GOT3 (cell line): Measurements from ENCODE around the gene INAFM1.

ENCODE experiments used
- DNase-seq: peaks from one replicate; lab custom pipeline; 2025; ENCODE audit warnings: mixed read lengths; lab: John Stamatoyannopoulos, UW

INAFM1 gene

DNA sequence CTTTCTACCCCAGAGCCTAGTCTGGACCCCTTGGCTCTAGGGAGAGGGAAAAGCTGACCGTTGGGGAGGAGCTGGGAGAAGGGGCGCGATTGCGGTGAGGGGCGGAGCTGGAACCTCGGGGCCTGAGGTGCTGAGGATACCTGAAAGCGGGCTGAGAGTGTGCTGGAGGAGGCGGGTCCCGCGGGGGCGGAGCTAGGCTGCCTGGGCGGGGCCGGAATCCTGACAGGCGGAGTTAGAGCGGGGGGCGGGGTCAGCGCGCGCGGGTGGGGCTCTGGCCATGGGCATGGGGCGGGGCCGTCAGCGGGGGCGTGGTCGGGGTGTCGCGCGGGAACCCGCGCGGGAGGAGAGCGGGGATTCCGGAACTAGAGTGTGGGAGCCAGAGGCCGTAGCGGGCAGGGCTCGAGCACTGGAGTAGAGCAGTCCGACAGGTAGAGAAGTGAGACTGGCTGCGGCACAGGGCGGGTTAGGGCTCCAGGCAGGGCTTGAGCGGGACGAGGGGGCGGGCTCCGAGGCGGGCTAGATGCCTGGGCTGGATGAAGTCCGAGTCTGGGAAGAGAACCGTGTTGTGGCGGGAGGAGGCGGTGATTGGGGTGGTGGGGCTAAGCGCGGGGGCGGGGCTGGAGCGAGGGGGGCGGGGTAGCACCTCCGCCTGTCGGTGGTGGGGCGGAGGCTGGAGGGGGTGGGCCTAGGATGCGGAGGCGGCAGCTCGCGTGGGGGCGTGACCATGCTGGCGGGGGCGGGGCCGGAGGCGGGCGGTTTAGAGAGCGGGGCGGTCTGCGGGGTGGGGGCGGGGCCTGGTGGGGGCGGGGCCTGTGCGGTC lies at the start of gene INAFM1:
Gene INAFM1, plus strand, starts transcription at position 815 of the 820 bp plus-strand sequence. CDS start 35 bp downstream, outside the sequence.
- peak; percentile 92 for DNase-seq

- peak; percentile 66 for DNase-seq
Measured at GRCh38 chr19:47225746-47226425, 48.8 kb upstream of the INAFM1 start.

DNA sequence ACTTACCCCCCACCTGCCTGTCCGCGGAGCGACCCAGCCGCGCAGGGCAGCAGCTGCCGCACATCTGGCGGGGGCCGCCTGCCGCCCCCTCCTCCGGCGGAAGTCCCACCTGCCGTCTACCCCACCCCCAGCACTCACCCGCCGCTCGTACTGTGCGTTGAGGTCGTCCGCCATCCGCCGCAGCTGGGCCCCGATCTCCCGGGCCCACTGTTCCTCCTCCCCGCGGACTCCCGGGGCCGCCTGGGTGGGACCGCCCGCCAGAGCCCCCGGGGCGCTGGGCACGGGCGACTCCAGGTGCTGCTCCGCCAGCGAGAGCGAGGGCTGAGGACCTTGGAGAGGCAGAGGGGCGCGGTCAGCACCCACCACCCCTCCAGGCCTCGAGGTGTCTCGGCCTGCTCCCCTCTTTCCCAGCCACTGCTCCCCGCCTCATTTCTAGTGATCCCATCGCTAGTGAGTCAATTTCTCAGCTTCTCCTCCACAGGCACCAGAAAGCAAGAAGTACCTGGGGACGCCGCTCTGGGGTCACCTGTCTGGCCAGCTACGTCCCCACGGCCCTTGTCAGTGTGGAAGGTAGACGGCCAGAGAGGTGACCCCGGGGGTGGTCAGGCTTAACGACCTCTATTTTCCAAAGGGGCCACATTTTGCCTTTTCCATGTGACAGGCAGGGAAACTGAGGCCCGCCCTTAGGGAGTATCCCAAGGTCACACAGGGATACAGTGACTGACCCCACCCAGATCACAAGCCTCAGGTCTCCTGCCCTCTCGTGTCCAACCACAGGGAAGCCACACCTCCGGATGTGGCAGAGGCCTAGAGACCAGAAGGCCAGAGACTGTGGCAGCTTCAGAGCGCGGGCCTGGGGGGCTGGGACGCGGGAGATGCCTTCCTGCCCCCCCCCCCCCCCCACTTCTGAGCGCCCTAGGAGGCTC lies 48.0 kb upstream of the INAFM1 start:
- DNase-seq = no peak

- peak; percentile 48 for DNase-seq
Measured at GRCh38 chr19:47227352-47228167, 47.1 kb upstream of the INAFM1 start.

DNA sequence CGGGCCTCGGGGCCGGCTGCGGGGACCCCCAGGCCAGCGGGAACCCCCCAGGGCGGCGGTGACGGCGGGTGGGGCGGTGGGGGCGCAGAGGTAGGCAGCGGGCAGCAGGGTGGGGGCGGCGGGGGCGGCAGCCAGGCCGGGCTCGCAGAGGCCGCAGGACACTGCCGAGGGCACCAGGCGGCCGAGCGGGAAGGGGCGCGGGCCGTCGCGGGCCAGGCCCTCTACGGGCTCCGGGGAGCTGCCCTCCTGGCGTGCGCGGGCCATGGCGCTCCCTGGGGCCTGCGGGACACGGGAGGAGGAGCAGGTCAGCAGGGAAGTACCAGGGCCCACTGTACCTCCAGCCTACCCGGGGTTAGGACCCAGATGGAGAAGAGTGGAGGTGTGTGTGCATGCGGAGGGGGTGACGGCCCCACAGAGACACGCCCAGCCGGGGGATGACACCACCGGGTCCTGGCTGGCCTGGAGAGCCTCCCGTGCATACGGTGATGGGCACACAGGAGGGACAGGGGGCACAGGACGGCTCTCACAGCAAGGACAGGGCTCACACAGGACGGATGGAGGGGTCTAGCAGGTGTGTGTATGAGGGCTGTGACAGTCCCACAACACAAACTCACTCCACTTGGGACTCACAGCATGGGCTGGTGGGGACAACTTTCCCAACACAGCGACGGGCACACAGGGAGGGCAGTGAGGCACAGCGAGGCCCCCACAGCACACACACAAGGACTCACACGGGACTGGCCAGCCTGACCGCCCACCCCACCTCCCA lies 46.3 kb upstream of the INAFM1 start:
- DNase-seq = peak; percentile 50

GRCh38 chr19:47228937-47229675 lies 45.6 kb upstream of the INAFM1 start:
- no peak for DNase-seq

GRCh38 chr19:47229676-47230053 lies 45.0 kb upstream of the INAFM1 start:
- DNase-seq = no peak

GRCh38 chr19:47230054-47230920 lies 44.4 kb upstream of the INAFM1 start:
- no peak for DNase-seq

GRCh38 chr19:47230921-47231214 lies 43.8 kb upstream of the INAFM1 start, which contains the start of gene BBC3:
Gene BBC3, minus strand, starts transcription at chr19:47231199. Its CDS starts 2,768 bp downstream, at chr19:47228431.
- no peak for DNase-seq

- peak; percentile 63 for DNase-seq
Measured at GRCh38 chr19:47231215-47232054, 43.2 kb upstream of the INAFM1 start.

DNA sequence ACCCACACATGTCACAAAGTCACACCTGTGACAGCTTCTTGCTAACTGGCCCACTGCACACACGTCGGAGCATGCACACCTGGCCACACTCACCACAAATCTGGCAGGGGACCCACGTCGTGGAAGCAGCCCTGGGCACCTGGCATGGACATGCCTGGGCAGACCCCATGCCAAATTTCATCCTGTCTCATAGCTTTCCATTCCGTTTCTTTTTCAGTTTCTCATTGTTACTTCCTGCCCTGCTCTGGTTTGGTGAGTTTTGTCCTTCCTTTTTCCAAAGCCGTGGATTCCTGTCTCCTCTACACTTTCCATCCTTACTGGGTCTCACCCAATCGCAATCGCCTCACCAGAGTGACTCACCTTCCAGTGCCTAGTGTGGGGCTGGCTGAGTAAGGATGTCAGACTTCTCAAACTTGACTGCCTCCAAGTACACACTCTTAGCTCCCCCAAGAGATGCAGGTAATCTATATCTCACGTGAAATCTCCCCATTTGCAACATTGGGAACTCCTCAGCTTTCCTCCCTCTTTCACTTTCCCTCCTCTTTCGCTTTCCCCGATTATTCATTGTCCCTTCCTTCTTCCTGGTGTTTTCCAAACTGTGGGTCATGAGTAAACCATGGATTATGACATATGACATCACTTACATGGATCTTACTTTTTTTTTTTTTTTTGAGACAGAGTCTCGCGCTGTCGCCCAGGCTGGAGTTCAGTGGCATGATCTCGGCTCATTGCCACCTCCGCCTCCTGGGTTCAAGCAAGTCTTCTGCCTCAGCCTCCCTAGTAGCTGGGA lies 42.1 kb upstream of the INAFM1 start:
- DNase-seq = peak; percentile 24

- no peak for DNase-seq
Measured at GRCh38 chr19:47236072-47236675, 38.5 kb upstream of the INAFM1 start.

- DNase-seq = no peak
Measured at GRCh38 chr19:47239152-47239551, 35.5 kb upstream of the INAFM1 start.

DNA sequence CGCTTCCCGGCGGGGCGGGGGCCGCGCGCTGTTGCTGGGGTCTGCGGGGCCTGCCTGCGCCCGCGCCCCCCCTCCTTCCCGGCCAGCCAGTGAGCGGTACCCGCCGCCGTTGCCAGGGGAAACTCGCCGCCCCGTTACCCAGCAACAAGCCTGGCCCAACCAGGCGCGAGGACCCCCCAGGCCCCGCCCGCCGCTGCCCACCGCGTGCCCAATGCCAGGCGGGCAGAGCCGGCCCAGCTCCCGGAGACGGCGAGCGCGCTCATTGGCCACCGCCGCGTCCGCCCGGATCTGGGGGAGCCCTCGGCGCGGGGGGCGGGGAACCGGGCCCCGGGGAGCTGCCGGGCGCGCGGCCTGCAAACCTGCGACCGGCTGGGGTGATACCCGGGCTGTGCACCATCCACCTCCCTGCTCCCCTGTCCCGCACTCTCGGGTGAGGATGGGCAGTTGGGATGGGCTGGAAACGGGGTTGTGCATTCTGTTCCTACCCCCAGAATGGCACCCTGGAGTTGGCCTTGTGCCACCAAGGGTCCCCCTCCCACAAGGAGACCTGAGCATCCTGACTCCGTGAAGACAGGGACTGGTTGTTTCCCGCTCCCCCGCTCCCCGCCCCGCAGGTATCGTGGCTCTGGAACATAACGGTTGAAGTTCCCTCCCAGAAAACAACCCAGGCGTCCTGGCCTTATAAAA lies 34.9 kb upstream of the INAFM1 start:
- DNase-seq = no peak

- no peak for DNase-seq
Measured at GRCh38 chr19:47240556-47240955, 34.1 kb upstream of the INAFM1 start.
